GM21367 (cell line): ENCODE measurements around the gene ERICH4.
"Not testable (repeated sequence)": the region's sequence is repeated elsewhere in the genome, so short reads cannot be mapped to it uniquely, and the experiment has no call there.

Experiments used
- ATAC-seq: cut with Tn5 transposase; IDR thresholded peaks from one replicate; pipeline ENCODE4 v1.9.1; 2021; ENCODE audit not compliant: unreplicated experiment

ERICH4 gene

GRCh38 chr19:41442473-41443355 lies at the start of gene ERICH4:
ERICH4 (plus strand) TSS chr19:41443156; CDS start chr19:41443170, 14 bp downstream.
- ATAC-seq, result no peak

GRCh38 chr19:41395355-41395754 lies 47.6 kb upstream of the ERICH4 start:
- no peak for ATAC-seq

GRCh38 chr19:41397086-41398049 lies 45.6 kb upstream of the ERICH4 start, which contains the start of the genes BCKDHA and EXOSC5:
BCKDHA (plus strand) TSS chr19:41397818; CDS start chr19:41397828, 10 bp downstream.
EXOSC5 (minus strand) TSS chr19:41397359; CDS start chr19:41397328, 31 bp downstream.
- ATAC-seq, result peak; percentile 62

GRCh38 chr19:41398050-41398418 lies 44.9 kb upstream of the ERICH4 start:
- ATAC-seq, result no peak

GRCh38 chr19:41398598-41398997 lies 44.4 kb upstream of the ERICH4 start:
- ATAC-seq, result no peak

GRCh38 chr19:41399091-41399490 lies 43.9 kb upstream of the ERICH4 start:
- no peak for ATAC-seq

- ATAC-seq, result no peak
Measured at GRCh38 chr19:41399525-41399924, 43.4 kb upstream of the ERICH4 start.

GRCh38 chr19:41401483-41401882 lies 41.5 kb upstream of the ERICH4 start:
- ATAC-seq, result no peak

- no peak for ATAC-seq
Measured at GRCh38 chr19:41402010-41402409, 40.9 kb upstream of the ERICH4 start.

- ATAC-seq, result no peak
Measured at GRCh38 chr19:41403181-41403970, 39.6 kb upstream of the ERICH4 start.

- no peak for ATAC-seq
Measured at GRCh38 chr19:41405776-41406175, 37.2 kb upstream of the ERICH4 start.

- ATAC-seq, result no peak
Measured at GRCh38 chr19:41407271-41407670, 35.7 kb upstream of the ERICH4 start.

GRCh38 chr19:41408256-41408655 lies 34.7 kb upstream of the ERICH4 start:
- ATAC-seq, result no peak

- ATAC-seq, result not testable (repeated sequence)
Measured at GRCh38 chr19:41408846-41409245, 34.1 kb upstream of the ERICH4 start.

GRCh38 chr19:41409288-41409687 lies 33.7 kb upstream of the ERICH4 start:
- no peak for ATAC-seq

GRCh38 chr19:41410336-41411054 lies 32.5 kb upstream of the ERICH4 start:
- ATAC-seq, result no peak

GRCh38 chr19:41411100-41411967 lies 31.6 kb upstream of the ERICH4 start:
- no peak for ATAC-seq

- ATAC-seq, result no peak
Measured at GRCh38 chr19:41411968-41412265, 31.0 kb upstream of the ERICH4 start.

- ATAC-seq, result no peak
Measured at GRCh38 chr19:41412953-41413352, 30.0 kb upstream of the ERICH4 start.
